Prostate gland (tissue), 2 donors: ENCODE data around the gene TRAF3IP1. TPM values are rescaled to one million over a fixed set of nuclear protein-coding genes. Genes with fewer than 3 reads are reported as not detected.

Experiments
- DNase-seq: peaks from one replicate; pipeline ENCODE4 v3.0.0-alpha.2; 2019; ENCODE audit warnings: low spot score
- H3K27ac ChIP-seq, 2 donors: fragments of 200-600 bp; sonication (generic); 2 replicates each; pipeline ENCODE4 v1.5.1; 2017 to 2019
- H3K27me3 ChIP-seq: fragments of 200-600 bp; sonication (generic); replicated peaks from 2 replicates; pipeline ENCODE4 v1.5.1; 2019; ENCODE audit not compliant: insufficient read depth
- H3K36me3 ChIP-seq, 2 donors: fragments of 200-600 bp; sonication (generic); 1 replicate in 1 of 2; 2 replicates in 1 of 2; pipeline versions ENCODE4 v1.5.1 to v1.8.1; 2017 to 2019
- H3K4me1 ChIP-seq: fragments of 200-600 bp; sonication (generic); replicated peaks from 2 replicates; pipeline ENCODE4 v1.5.1; 2019
- H3K4me3 ChIP-seq, 2 donors: fragments of 200-600 bp; sonication (generic); 2 replicates each; pipeline ENCODE4 v1.5.1; 2017 to 2019
- H3K9me3 ChIP-seq: fragments of 200-600 bp; sonication (generic); 2 replicates; pipeline ENCODE4 v1.5.1; 2017
- POLR2A ChIP-seq: fragments of 450-650 bp; IDR thresholded peaks from one replicate; pipeline ENCODE4 v1.6.1; 2016; ENCODE audit warnings: antibody characterized with exemption, mild to moderate bottlenecking
- POLR2AphosphoS5 ChIP-seq: sonication (generic); formaldehyde crosslinking; IDR thresholded peaks from one replicate; pipeline ENCODE4 v1.6.1; 2017; ENCODE audit warnings: antibody characterized with exemption
- WGBS: methylation state at CpG from one replicate; pipeline ENCODE4 v1.1.5; 2018; 5-methylcytosine and 5-hydroxymethylcytosine counted together
- intact Hi-C: fragments of 100-400 bp; cut with DNase I; formaldehyde crosslinking; loops from one replicate; pipeline ENCODE4 v1.14.2; 2022
- total RNA-seq, 2 donors: library from RNA; depleted of rRNA; stranded (reverse); fragments of >200 nt; gene quantifications; one replicate each; pipeline ENCODE4 v1.1.0, GENCODE V29; 2016
- TF ChIP-seq, protein P1 (sequence below), 4 experiments: fragments of 200-600 bp in 2 of 4; fragments of 450-650 bp in 2 of 4; sonication (generic) in 2 of 4; IDR thresholded peaks; 1 replicate in 3 of 4; 2 replicates in 1 of 4; pipeline ENCODE4 v1.5.1; 2016 to 2019; ENCODE audit warnings: antibody characterized with exemption in 4 of 4, mild to moderate bottlenecking in 2 of 4, moderate library complexity in 2 of 4

TRAF3IP1 gene
- total RNA-seq, 2 donors from 2014 or later: 14.4 to 18.5 TPM

DNA sequence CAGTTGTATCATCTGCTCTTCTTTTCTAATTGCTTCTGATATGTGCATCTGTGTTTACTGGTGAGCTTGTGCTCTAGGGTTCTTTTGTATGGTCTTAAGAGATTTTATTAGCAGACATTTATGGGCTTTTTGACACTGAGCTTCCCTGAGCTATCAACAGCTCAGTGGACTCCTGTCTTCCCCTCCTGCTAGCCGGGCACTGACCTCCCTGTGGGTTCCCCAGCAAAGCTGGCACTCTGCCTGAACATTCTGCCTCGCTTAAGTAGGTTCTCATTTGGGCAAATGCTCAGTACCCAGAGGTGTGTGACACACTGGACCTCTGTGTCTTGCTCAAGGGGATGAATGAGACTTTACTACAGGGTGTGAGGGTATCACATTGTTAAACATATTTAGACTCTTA is 15.8 kb downstream of the TRAF3IP1 start:
- DNase-seq: no peak
- Histone ChIP-seq H3K4me3 (no peak overlapping the region), H3K4me1 (no peaks in the 10 kb centered on the region), H3K27me3 (no peaks in the 10 kb centered on the region), H3K27ac (no peak overlapping the region), H3K36me3 (no peaks in the 10 kb centered on the region), H3K9me3 (no peaks in the 10 kb centered on the region)
- 52% methylated on average over 2 of the region's 2 CpGs for WGBS
- intact Hi-C loops: no loop called here
- TF ChIP-seq, protein P1, sequence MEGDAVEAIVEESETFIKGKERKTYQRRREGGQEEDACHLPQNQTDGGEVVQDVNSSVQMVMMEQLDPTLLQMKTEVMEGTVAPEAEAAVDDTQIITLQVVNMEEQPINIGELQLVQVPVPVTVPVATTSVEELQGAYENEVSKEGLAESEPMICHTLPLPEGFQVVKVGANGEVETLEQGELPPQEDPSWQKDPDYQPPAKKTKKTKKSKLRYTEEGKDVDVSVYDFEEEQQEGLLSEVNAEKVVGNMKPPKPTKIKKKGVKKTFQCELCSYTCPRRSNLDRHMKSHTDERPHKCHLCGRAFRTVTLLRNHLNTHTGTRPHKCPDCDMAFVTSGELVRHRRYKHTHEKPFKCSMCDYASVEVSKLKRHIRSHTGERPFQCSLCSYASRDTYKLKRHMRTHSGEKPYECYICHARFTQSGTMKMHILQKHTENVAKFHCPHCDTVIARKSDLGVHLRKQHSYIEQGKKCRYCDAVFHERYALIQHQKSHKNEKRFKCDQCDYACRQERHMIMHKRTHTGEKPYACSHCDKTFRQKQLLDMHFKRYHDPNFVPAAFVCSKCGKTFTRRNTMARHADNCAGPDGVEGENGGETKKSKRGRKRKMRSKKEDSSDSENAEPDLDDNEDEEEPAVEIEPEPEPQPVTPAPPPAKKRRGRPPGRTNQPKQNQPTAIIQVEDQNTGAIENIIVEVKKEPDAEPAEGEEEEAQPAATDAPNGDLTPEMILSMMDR (IDR thresholded peaks at IDR 0.05): no peak
- TF ChIP-seq POLR2A: no peak
- TF ChIP-seq POLR2AphosphoS5: no peak

DNA sequence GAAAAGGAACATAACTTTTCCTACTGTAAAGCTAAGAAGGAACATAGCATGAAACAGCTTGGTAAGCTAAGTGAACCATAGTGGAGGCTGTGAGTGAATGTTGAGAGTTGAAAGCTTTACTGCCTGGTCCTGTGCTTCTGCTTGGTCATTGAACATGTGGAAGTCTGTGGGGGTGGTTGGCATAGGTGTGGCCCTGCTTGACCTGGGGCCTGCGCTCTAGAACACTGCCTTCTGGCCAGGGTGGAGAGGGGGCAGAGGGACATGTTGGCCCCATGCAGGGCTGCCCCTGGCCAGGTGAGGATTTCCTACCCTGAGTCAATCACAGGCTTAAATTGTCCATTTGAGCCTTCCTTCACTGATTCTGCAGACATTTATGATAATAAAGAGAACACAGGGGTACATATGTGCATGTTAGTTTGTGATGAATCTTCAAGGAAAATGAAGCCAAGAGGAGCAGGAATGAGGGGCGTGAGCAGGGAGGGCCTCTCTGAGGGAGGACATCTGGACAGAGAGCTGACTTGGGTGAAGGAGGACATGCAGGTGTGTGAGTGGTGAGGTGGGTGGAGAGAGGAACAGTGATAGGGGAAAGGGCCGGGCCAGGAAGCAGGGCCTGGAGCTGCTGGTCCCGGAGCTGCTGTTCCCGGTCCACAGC is 16.6 kb downstream of the TRAF3IP1 start:
- DNase-seq: no peak

DNA sequence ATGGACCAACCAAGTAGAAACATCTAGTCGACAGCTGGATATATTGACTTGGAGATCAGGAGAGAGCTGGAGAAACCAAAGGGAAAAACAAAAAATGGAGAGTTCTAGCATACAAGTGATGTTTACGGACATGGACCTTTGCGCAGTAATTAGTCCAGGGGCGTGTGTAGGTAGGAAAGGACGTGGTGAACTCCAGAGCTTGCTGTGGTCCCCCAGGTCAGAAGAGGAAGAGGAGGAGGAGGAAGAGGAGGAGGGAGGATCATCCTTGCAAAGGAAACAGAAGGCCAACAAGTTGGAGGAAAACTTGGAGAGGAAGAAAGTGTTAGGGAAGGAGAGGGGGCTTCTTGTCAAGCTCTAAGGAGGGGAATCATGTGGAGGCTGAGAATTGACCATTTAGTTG is 17.5 kb downstream of the TRAF3IP1 start:
- intact Hi-C loops: no loop called here
- H3K27ac ChIP-seq: no peak overlapping the region
- H3K9me3 ChIP-seq: no peaks in the 10 kb centered on the region
- H3K36me3 ChIP-seq: no peaks in the 10 kb centered on the region
- no peak overlapping the region for H3K4me3 ChIP-seq
- DNase-seq: no peak
- 90% methylated on average over 5 of the region's 5 CpGs for WGBS
- H3K4me1 ChIP-seq: no peaks in the 10 kb centered on the region
- no peaks in the 10 kb centered on the region for H3K27me3 ChIP-seq
- TF ChIP-seq POLR2AphosphoS5: no peak
- TF ChIP-seq, protein P1 (IDR thresholded peaks at IDR 0.05): no peak
- no peak for TF ChIP-seq POLR2A

More for the DNA sequence above, 16.6 kb downstream of the TRAF3IP1 start:
- intact Hi-C loops: no loop called here
- 93% methylated on average over 5 of the region's 5 CpGs for WGBS
- Histone ChIP-seq H3K4me3 (no peak overlapping the region), H3K9me3 (no peaks in the 10 kb centered on the region), H3K4me1 (no peaks in the 10 kb centered on the region), H3K27ac (no peak overlapping the region), H3K36me3 (no peaks in the 10 kb centered on the region), H3K27me3 (no peaks in the 10 kb centered on the region)
- no peak for TF ChIP-seq POLR2AphosphoS5
- TF ChIP-seq, protein P1 (IDR thresholded peaks at IDR 0.05): no peak
- TF ChIP-seq POLR2A: no peak

GRCh38 chr2:238338710-238339394 is 18.5 kb downstream of the TRAF3IP1 start:
- no peaks in the 10 kb centered on the region for H3K4me1 ChIP-seq
- intact Hi-C loops: no loop called here
- no peak overlapping the region for H3K4me3 ChIP-seq
- H3K9me3 ChIP-seq: no peaks in the 10 kb centered on the region
- WGBS: 81% methylated on average over 15 of the region's 15 CpGs
- no peak overlapping the region for H3K27ac ChIP-seq
- no peak for DNase-seq
- TF ChIP-seq, protein P1 (IDR thresholded peaks at IDR 0.05): no peak
- TF ChIP-seq POLR2A (no peak), POLR2AphosphoS5 (no peak)
- no peaks in the 10 kb centered on the region for H3K27me3 ChIP-seq
- no peaks in the 10 kb centered on the region for H3K36me3 ChIP-seq

DNA sequence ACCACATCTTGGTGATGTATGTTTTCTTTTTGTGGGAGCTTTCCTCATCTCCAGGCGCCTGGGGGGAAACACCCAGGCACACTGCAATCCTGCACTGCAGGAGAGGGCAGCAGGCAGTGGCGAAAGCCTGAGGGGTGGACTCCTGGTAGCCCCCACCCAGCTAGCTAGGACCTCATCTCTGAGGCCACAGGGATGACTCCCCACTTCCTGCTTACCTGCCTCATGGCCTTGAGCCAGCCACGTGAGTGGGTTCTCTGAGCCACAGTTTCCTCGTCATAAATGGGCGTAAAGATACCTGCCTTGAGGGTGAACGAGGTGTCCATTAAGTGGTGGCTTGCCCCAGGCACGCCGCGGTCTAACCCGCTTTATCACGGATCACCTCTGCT is 19.1 kb downstream of the TRAF3IP1 start:
- H3K4me3 ChIP-seq: no peak overlapping the region
- no peaks in the 10 kb centered on the region for H3K4me1 ChIP-seq
- H3K27ac ChIP-seq: no peak overlapping the region
- H3K27me3 ChIP-seq: no peaks in the 10 kb centered on the region
- no peaks in the 10 kb centered on the region for H3K9me3 ChIP-seq
- intact Hi-C loops: no loop called here
- no peak for DNase-seq
- TF ChIP-seq, protein P1 (IDR thresholded peaks at IDR 0.05): no peak
- TF ChIP-seq POLR2AphosphoS5 (no peak), POLR2A (no peak)
- WGBS: 88% methylated on average over 11 of the region's 11 CpGs
- H3K36me3 ChIP-seq: no peaks in the 10 kb centered on the region
